H9 (cell line): ENCODE results near the gene DEFB121. TPM values are rescaled to one million over a fixed set of nuclear protein-coding genes. Genes with fewer than 3 reads are reported as not detected.
"Not testable (repeated sequence)": the region's sequence is repeated elsewhere in the genome, so short reads cannot be mapped to it uniquely, and the experiment has no call there.

Experiments used
- DNase-seq: peaks from one replicate; pipeline ENCODE4 v3.0.0-alpha.2; 2017
- H2AFZ ChIP-seq: one replicate; pipeline ENCODE4 v1.6.1; 2013; ENCODE audit warnings: mild to moderate bottlenecking, low read length, control low read depth, moderate library complexity
- H2AK5ac ChIP-seq: 2 replicates; pipeline ENCODE4 v1.6.1; 2013; ENCODE audit warnings: low read length, control low read depth, mixed read lengths; ENCODE audit not compliant: insufficient read length
- H2BK120ac ChIP-seq: one replicate; pipeline ENCODE4 v1.6.1; 2013; ENCODE audit warnings: low read depth, mild to moderate bottlenecking, low read length, control low read depth, inconsistent platforms; ENCODE audit not compliant: poor library complexity, severe bottlenecking
- H2BK12ac ChIP-seq: 2 replicates; pipeline ENCODE4 v1.6.1; 2013; ENCODE audit warnings: low read length, control low read depth, mixed read lengths, low read depth; ENCODE audit not compliant: insufficient read length
- H2BK15ac ChIP-seq: 2 replicates; pipeline ENCODE4 v1.6.1; 2013; ENCODE audit warnings: low read depth, low read length, control low read depth
- H2BK20ac ChIP-seq: one replicate; pipeline ENCODE4 v1.6.1; 2013; ENCODE audit warnings: low read depth, mild to moderate bottlenecking, low read length, control low read depth, inconsistent platforms; ENCODE audit not compliant: poor library complexity, severe bottlenecking
- H2BK5ac ChIP-seq: 2 replicates; pipeline ENCODE4 v1.6.1; 2013; ENCODE audit warnings: low read length, control low read depth, mixed read lengths; ENCODE audit not compliant: insufficient read length
- H3K14ac ChIP-seq: 2 replicates; pipeline ENCODE4 v1.6.1; 2013; ENCODE audit warnings: low read length, control low read depth; ENCODE audit not compliant: insufficient read depth
- H3K18ac ChIP-seq: 2 replicates; pipeline ENCODE4 v1.6.1; 2013; ENCODE audit warnings: low read depth, mild to moderate bottlenecking, mixed read lengths, low read length, control low read depth; ENCODE audit not compliant: insufficient read length
- H3K23ac ChIP-seq: 2 replicates; pipeline ENCODE4 v1.6.1; 2013; ENCODE audit warnings: low read length, control low read depth, mixed read lengths, low read depth; ENCODE audit not compliant: insufficient read length
- H3K23me2 ChIP-seq: 2 replicates; pipeline ENCODE4 v1.6.1; 2013; ENCODE audit warnings: low read depth, mild to moderate bottlenecking, mixed read lengths, low read length, control low read depth; ENCODE audit not compliant: insufficient read length, poor library complexity, severe bottlenecking
- H3K27ac ChIP-seq: 2 replicates; pipeline ENCODE4 v1.5.1; 2013; ENCODE audit warnings: low read length, control low read depth, mixed read lengths, low read depth; ENCODE audit not compliant: insufficient read length
- H3K27me3 ChIP-seq: 2 replicates; pipeline ENCODE4 v1.6.1; 2013; ENCODE audit warnings: low read length, control low read depth, inconsistent platforms; ENCODE audit not compliant: insufficient read depth
- H3K4ac ChIP-seq: 2 replicates; pipeline ENCODE4 v1.6.1; 2013; ENCODE audit warnings: low read depth, mild to moderate bottlenecking, control low read depth, inconsistent platforms, low read length, moderate library complexity
- H3K4me1 ChIP-seq: 2 replicates; pipeline ENCODE4 v1.6.1; 2013; ENCODE audit warnings: low read length, control low read depth, inconsistent platforms; ENCODE audit not compliant: insufficient read depth
- H3K4me2 ChIP-seq: 2 replicates; pipeline ENCODE4 v1.6.1; 2013; ENCODE audit warnings: low read length, control low read depth, mixed read lengths; ENCODE audit not compliant: insufficient read length, insufficient read depth
- H3K56ac ChIP-seq: 2 replicates; pipeline ENCODE4 v1.6.1; 2013; ENCODE audit warnings: low read depth, mild to moderate bottlenecking, mixed read lengths, low read length, control low read depth; ENCODE audit not compliant: insufficient read length
- H3K79me1 ChIP-seq: 2 replicates; pipeline ENCODE4 v1.6.1; 2013; ENCODE audit warnings: low read depth, mild to moderate bottlenecking, moderate library complexity, low read length, control low read depth, inconsistent platforms; ENCODE audit not compliant: insufficient read depth, poor library complexity, severe bottlenecking
- H3K79me2 ChIP-seq: 2 replicates; pipeline ENCODE4 v1.6.1; 2013; ENCODE audit warnings: low read length, control low read depth, inconsistent platforms; ENCODE audit not compliant: insufficient read depth
- H3K9ac ChIP-seq: 2 replicates; pipeline ENCODE4 v1.6.1; 2013; ENCODE audit warnings: low read length, control low read depth, mixed read lengths; ENCODE audit not compliant: insufficient read length; ENCODE audit errors: extremely low read depth
- H3K9me3 ChIP-seq: one replicate; pipeline ENCODE4 v1.6.1; 2013; ENCODE audit warnings: low read depth, low read length, inconsistent platforms; ENCODE audit not compliant: control insufficient read depth
- H3T11ph ChIP-seq: one replicate; pipeline ENCODE4 v1.6.1; 2013; ENCODE audit warnings: mild to moderate bottlenecking, low read length, control low read depth, inconsistent platforms
- H4K20me1 ChIP-seq: one replicate; pipeline ENCODE4 v1.6.1; 2013; ENCODE audit not compliant: control insufficient read depth, insufficient read length, insufficient read depth
- H4K5ac ChIP-seq: 2 replicates; pipeline ENCODE4 v1.6.1; 2013; ENCODE audit warnings: low read depth, mild to moderate bottlenecking, mixed read lengths, low read length, control low read depth; ENCODE audit not compliant: insufficient read length
- H4K8ac ChIP-seq: replicated peaks from 2 replicates; pipeline ENCODE4 v1.6.1; 2013; ENCODE audit warnings: low read length, control low read depth, mixed read lengths, low read depth; ENCODE audit not compliant: insufficient read length
- H4K91ac ChIP-seq: 2 replicates; pipeline ENCODE4 v1.6.1; 2013; ENCODE audit warnings: low read depth, mild to moderate bottlenecking, moderate library complexity, mixed read lengths, low read length, control low read depth; ENCODE audit not compliant: insufficient read length
- H3K27ac Mint-ChIP-seq, 3 experiments: 2 replicates in 2 of 3; 3 replicates in 1 of 3; pipeline ENCODE4 v1.8.0; 2020 to 2021; ENCODE audit warnings: mixed read lengths in 3 of 3, mild to moderate bottlenecking in 1 of 3, moderate library complexity in 1 of 3
- H3K27me3 Mint-ChIP-seq: 2 replicates; pipeline ENCODE4 v1.8.0; 2021; ENCODE audit warnings: low read depth, mild to moderate bottlenecking, moderate library complexity, mixed read lengths
- H3K36me3 Mint-ChIP-seq, 3 experiments: 2 replicates in 2 of 3; 3 replicates in 1 of 3; pipeline ENCODE4 v1.8.0; 2020 to 2021; ENCODE audit warnings: low read depth in 3 of 3, mixed read lengths in 3 of 3; ENCODE audit not compliant: insufficient read depth in 1 of 3
- H3K4me1 Mint-ChIP-seq, 2 experiments: 2 replicates each; pipeline ENCODE4 v1.8.0; 2020; ENCODE audit warnings: mixed read lengths in 2 of 2
- H3K4me3 Mint-ChIP-seq, 2 experiments: 2 replicates in 1 of 2; 3 replicates in 1 of 2; pipeline ENCODE4 v1.8.0; 2020 to 2021; ENCODE audit warnings: mild to moderate bottlenecking in 2 of 2, mixed read lengths in 2 of 2, moderate library complexity in 1 of 2
- H3K9me3 Mint-ChIP-seq, 2 experiments: 2 replicates in 1 of 2; 3 replicates in 1 of 2; pipeline ENCODE4 v1.8.0; 2020; ENCODE audit warnings: mild to moderate bottlenecking in 2 of 2, mixed read lengths in 2 of 2, moderate library complexity in 1 of 2
- WGBS: extraction: QIAGEN DNeasy Blood & Tissue Kit; methylation state at CpG from one replicate; pipeline ENCODE4 v1.1.7; 2013; ENCODE audit warnings: missing lambda C conversion rate, low lambda C conversion rate, mixed read lengths; ENCODE audit not compliant: insufficient read length; ENCODE audit errors: extremely low coverage; 5-methylcytosine and 5-hydroxymethylcytosine counted together
- total RNA-seq: library from RNA; stranded (reverse); gene quantifications from 2 replicates; pipeline ENCODE4 v1.2.1, GENCODE V29; 2021

Gene DEFB121
- total RNA-seq, 1 experiment from 2014 or later, result not detected

GRCh38 chr20:31426891-31427551, 21.0 kb upstream of the DEFB121 start:
- not testable (repeated sequence) for H3K23ac ChIP-seq, H3K27ac Mint-ChIP-seq, H3K27me3 Mint-ChIP-seq, H3K4me1 ChIP-seq, DNase-seq, H3K4ac ChIP-seq, H3K27ac ChIP-seq, H2BK12ac ChIP-seq, H3K14ac ChIP-seq, H3K18ac ChIP-seq, H3K4me1 Mint-ChIP-seq, H3K4me2 ChIP-seq, H2BK20ac ChIP-seq, H2AFZ ChIP-seq, H4K5ac ChIP-seq, H3K23me2 ChIP-seq, H4K8ac ChIP-seq, H2BK15ac ChIP-seq, H2BK5ac ChIP-seq, H3T11ph ChIP-seq, H3K79me2 ChIP-seq, H3K79me1 ChIP-seq, H4K20me1 ChIP-seq, H3K9ac ChIP-seq, H3K56ac ChIP-seq, H3K27me3 ChIP-seq, H2AK5ac ChIP-seq, H2BK120ac ChIP-seq, H4K91ac ChIP-seq, H3K4me3 Mint-ChIP-seq
- Mint-ChIP-seq H3K9me3 (peaks cover 58 to 65% of the 10 kb centered on the region in 2 experiments), H3K36me3 (peaks cover 0 to 24% (median 5%) of the 10 kb centered on the region in 3 experiments; a peak in 5 of 7 replicates)
- H3K9me3 ChIP-seq, result peaks cover 34% of the 10 kb centered on the region
- no CpG with 5 or more reads among the region's 48 CpGs for WGBS
